K562 (cell line): Measurements from ENCODE around the gene SLC5A2. TPM values are rescaled to one million over a fixed set of nuclear protein-coding genes. Genes with fewer than 3 reads are reported as not detected.

Experiments
- CSDE1 ChIP-seq, 2 experiments: fragments of 450-650 bp; IDR thresholded peaks; 2 replicates each; pipeline ENCODE4 v1.6.1; 2016; ENCODE audit warnings: mild to moderate bottlenecking in 1 of 2
- HDAC2 ChIP-seq: fragments of 450-650 bp; IDR thresholded peaks from 2 replicates; pipeline ENCODE4 v1.6.1; 2016; ENCODE audit warnings: mild to moderate bottlenecking
- LEF1 ChIP-seq: fragments of 450-650 bp; IDR thresholded peaks from 2 replicates; pipeline ENCODE4 v1.6.1; 2016; ENCODE audit warnings: mild to moderate bottlenecking
- MCM3 ChIP-seq: fragments of 450-650 bp; IDR thresholded peaks from 2 replicates; pipeline ENCODE4 v1.6.1; 2016
- MCM7 ChIP-seq, 2 experiments: fragments of 450-650 bp; IDR thresholded peaks; 2 replicates each; pipeline ENCODE4 v1.6.1; 2016 to 2018
- MYNN ChIP-seq, 2 experiments: sonication (generic); formaldehyde crosslinking in 1 of 2; IDR thresholded peaks; 2 replicates each; pipeline versions ENCODE4 v1.5.0 to v1.6.1; 2016 to 2020; ENCODE audit warnings: antibody characterized with exemption in 1 of 2, missing genetic modification reagents in 1 of 2
- PHB2 ChIP-seq: fragments of 450-650 bp; IDR thresholded peaks from 2 replicates; pipeline ENCODE4 v1.6.1; 2017; ENCODE audit warnings: low read depth
- SNRNP70 ChIP-seq: fragments of 200-400 bp; formaldehyde crosslinking; optimal IDR thresholded peaks from 2 replicates; pipeline ENCODE3; 2017; ENCODE audit warnings: low read depth, low read length
- ZNF668 ChIP-seq: fragments of 250-450 bp; sonication (Bioruptor Pico); IDR thresholded peaks from 2 replicates; pipeline ENCODE4 v1.8.0; 2022; ENCODE audit warnings: mild to moderate bottlenecking, inconsistent platforms
- polyA plus RNA-seq, 8 experiments: library from polyadenylated mRNA; depleted of rRNA in 4 of 8; stranded (reverse) in 5 of 8; unstranded in 3 of 8; fragments of >200 nt; fragmentation: Nextera tagmentation in 2 of 8; fragmentation: Illumina TruSeq in 1 of 8; extraction: Ambion mirVana in 2 of 8; extraction: Trizol in 1 of 8; gene quantifications; 2 replicates each; pipeline versions ENCODE4 v1.2.1 to v1.2.3, GENCODE V29; 2011 to 2014; ENCODE audit warnings: inconsistent platforms in 1 of 8, missing spikeins in 1 of 8
- total RNA-seq, 7 experiments: library from RNA; depleted of rRNA in 6 of 7; stranded (reverse); fragments of >200 nt in 6 of 7; fragmentation: Illumina TruSeq in 2 of 7; extraction: Trizol in 2 of 7; gene quantifications; 2 replicates each; pipeline versions ENCODE4 v1.2.1 to v1.2.3, GENCODE V29; 2011 to 2021; ENCODE audit warnings: low replicate concordance in 1 of 7
- TF ChIP-seq, protein P1 (sequence below): fragments of 450-650 bp; conservative IDR thresholded peaks from 2 replicates; pipeline ENCODE4 v1.6.1; 2016; ENCODE audit warnings: missing genetic modification characterization, low read depth, mild to moderate bottlenecking, missing compliant biosample characterization, moderate library complexity
- TF ChIP-seq, protein P2 (sequence below): fragments of 250-450 bp; sonication (Bioruptor Pico); IDR thresholded peaks from 2 replicates; pipeline ENCODE4 v1.8.0; 2021; ENCODE audit warnings: borderline replicate concordance, mild to moderate bottlenecking, moderate library complexity; ENCODE audit not compliant: poor library complexity, severe bottlenecking
- TF ChIP-seq, protein P3 (sequence below): fragments of 250-450 bp; sonication (Bioruptor Pico); IDR thresholded peaks from 2 replicates; pipeline ENCODE4 v1.4.0; 2020

Gene SLC5A2
- total and polyA plus RNA-seq, 9 of the 15 experiments (the other 6 are each of a cell fraction or from before 2014, with no cell fraction given), result 0.07 to 2.7 (median 2.2) TPM; not detected in 6

DNA sequence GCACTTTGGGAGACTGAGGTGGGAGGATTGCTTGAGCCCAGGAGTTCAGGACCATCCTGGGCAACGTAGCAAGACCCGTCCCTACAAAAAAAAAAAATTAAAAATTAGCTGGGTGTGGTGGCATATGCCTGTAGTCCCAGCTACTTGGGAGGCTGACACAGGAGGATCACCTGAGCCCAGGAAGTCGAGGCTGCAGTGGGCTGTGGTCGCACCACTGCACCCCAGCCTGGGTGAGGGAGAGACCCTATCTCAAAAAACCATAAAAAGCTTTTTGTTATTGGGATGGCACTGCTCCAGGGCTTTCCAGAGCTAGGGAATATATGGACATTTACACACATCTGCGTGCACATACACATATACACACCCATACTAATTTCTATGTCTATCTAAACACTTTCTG is 31.7 kb upstream of the SLC5A2 start (continued):
- TF ChIP-seq, protein P1, sequence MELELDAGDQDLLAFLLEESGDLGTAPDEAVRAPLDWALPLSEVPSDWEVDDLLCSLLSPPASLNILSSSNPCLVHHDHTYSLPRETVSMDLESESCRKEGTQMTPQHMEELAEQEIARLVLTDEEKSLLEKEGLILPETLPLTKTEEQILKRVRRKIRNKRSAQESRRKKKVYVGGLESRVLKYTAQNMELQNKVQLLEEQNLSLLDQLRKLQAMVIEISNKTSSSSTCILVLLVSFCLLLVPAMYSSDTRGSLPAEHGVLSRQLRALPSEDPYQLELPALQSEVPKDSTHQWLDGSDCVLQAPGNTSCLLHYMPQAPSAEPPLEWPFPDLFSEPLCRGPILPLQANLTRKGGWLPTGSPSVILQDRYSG, result no peak
- TF ChIP-seq PHB2 (no peak), SNRNP70 (no peak), CSDE1 (IDR thresholded peaks at IDR 0.05) (no peak), MCM3 (no peak), LEF1 (no peak), ZNF668 (CRISPR knock-in tag) (no peak), MYNN (IDR thresholded peaks at IDR 0.05) (no peak), MYNN (CRISPR knock-in tag; IDR thresholded peaks at IDR 0.05) (no peak), HDAC2 (no peak), MCM7 (IDR thresholded peaks at IDR 0.05) (no peak)
- TF ChIP-seq, protein P2, sequence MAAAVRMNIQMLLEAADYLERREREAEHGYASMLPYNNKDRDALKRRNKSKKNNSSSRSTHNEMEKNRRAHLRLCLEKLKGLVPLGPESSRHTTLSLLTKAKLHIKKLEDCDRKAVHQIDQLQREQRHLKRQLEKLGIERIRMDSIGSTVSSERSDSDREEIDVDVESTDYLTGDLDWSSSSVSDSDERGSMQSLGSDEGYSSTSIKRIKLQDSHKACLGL, result no peak
- TF ChIP-seq, protein P3, sequence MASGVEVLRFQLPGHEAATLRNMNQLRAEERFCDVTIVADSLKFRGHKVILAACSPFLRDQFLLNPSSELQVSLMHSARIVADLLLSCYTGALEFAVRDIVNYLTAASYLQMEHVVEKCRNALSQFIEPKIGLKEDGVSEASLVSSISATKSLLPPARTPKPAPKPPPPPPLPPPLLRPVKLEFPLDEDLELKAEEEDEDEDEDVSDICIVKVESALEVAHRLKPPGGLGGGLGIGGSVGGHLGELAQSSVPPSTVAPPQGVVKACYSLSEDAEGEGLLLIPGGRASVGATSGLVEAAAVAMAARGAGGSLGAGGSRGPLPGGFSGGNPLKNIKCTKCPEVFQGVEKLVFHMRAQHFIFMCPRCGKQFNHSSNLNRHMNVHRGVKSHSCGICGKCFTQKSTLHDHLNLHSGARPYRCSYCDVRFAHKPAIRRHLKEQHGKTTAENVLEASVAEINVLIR (CRISPR knock-in tag), result no peak
- TF ChIP-seq, all 486 proteins: peak for 0
